Measurements from ENCODE around the gene TMEM219.
A peak's percentile ranks its signal among the peaks of the same experiment; 100 is the strongest.

Gene TMEM219

DNA sequence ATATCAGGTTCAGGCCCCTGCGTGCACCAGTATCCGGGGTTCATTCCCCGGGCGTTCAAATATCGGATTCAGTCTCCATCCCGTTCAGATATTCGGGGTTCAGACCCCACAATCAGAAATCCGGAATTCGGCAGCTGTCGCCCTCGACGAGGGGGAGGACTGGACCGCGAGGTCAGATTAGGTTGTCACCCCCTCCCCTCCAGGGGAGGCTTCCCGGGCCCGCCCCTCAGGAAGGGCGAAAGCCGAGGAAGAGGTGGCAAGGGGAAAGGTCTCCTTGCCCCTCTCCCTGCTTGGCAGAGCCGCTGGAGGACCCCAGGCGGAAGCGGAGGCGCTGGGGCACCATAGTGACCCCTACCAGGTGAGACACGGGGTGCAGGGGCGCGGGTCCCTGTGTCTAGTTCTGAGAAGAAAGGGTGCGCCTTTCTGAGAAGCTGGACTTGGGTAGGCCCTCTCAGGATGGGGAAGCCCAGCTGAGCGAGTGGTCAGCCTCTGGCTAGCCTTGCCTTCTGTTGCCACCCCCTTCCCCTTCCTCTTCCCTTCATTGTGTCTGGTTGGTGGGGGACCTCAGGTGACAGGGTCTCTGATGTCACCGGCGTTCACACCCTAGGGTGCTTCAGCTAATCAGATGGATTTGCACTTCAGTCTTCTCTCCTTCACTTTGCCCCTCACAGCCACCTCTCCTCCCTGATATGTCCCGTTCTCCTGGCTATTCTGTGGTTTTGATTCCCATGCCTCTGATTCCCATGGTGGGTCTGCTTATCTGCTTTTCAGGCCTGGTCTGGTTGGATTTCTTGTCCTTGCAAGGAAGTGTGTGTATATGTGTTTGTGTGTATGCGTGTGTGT lies 12.6 kb downstream of the TMEM219 start:
- Histone ChIP-seq H2AK5ac (ENCODE audit: low read length, severe bottlenecking) (peak overlapping the region; percentile 43), H3K4me2 (ENCODE audit: low read length, poor library complexity, severe bottlenecking) (peak overlapping the region; percentile 80), H3K9me3 (ENCODE audit: control insufficient read depth, low read length) (no peaks in the 10 kb centered on the region), H3K9ac (ENCODE audit: low read length) (peak overlapping the region; percentile 97), H2BK12ac (ENCODE audit: low read length in 2 of 2) (peak overlapping the region in 1 of 2 experiments; percentile 61), H3K23ac (ENCODE audit: low read length in 2 of 2) (peak overlapping the region; percentile 57 to 84), H3K4me3 (ENCODE audit: insufficient read depth in 1 of 2, low read depth in 1 of 2, low read length in 2 of 2) (peak overlapping the region; percentile 78 to 98), H4K8ac (ENCODE audit: low read length) (no peak overlapping the region), H2BK5ac (ENCODE audit: low read depth, low read length, poor library complexity, severe bottlenecking) (peak overlapping the region; percentile 36), H2BK15ac (ENCODE audit: low read depth, poor library complexity, severe bottlenecking) (peak overlapping the region; percentile 16), H3K27me3 (ENCODE audit: control insufficient read depth in 1 of 2, insufficient read depth in 1 of 2, low read length in 2 of 2) (no peaks in the 10 kb centered on the region), H3K4me1 (ENCODE audit: control insufficient read depth, insufficient read depth, low read depth, low read length) (peaks cover 18% of the 10 kb centered on the region), H3K79me1 (replicated peaks; ENCODE audit: low read length, poor library complexity, severe bottlenecking) (peaks cover 22% of the 10 kb centered on the region), H3K4ac (ENCODE audit: low read depth in 1 of 2, low read length in 2 of 2) (peak overlapping the region; percentile 64 to 73), H3K18ac (ENCODE audit: low read depth in 1 of 2, low read length in 2 of 2) (peak overlapping the region; percentile 85 to 93), H3K36me3 (ENCODE audit: control insufficient read depth in 1 of 2, insufficient read depth in 2 of 2, low read depth in 1 of 2, low read length in 2 of 2) (peaks cover 42 to 49% of the 10 kb centered on the region in 2 experiments), H4K91ac (ENCODE audit: low read length) (no peak overlapping the region), H2BK120ac (ENCODE audit: low read depth, low read length) (no peak overlapping the region), H3K27ac (ENCODE audit: low read length, poor library complexity, severe bottlenecking) (peak overlapping the region; percentile 84), H3K14ac (ENCODE audit: low read length in 2 of 2) (peak overlapping the region in 1 of 2 experiments; percentile 94), H2AFZ (ENCODE audit: low read depth, low read length) (no peak overlapping the region)
- DNase-seq = peak; percentile 27
- 5% methylated on average over 28 of the region's 31 CpGs for WGBS

DNA sequence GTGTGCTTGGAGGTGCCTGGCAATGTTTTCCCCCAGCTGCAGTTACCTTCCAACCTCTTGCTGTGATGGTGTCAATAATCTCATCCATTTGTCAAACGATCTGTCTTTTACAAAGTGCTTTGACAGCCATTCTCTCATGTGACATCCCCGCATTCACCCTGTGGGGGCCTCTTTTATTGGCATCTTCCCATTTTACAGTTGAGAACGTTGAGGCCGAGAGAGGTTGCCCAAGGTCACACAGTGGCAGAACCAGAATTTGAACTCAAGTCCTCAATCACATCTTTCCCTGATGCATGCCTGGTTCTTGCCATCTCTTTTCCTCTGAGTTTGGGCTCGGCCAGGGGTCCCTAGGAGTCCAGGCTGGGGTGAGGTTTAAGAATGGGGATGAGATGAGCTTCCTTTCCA lies 13.3 kb downstream of the TMEM219 start:
- H3K79me1 ChIP-seq (replicated peaks; ENCODE audit: low read length, poor library complexity, severe bottlenecking) = peaks cover 26% of the 10 kb centered on the region
- peak overlapping the region; percentile 78 to 98 for H3K4me3 ChIP-seq (ENCODE audit: insufficient read depth in 1 of 2, low read depth in 1 of 2, low read length in 2 of 2)
- H4K8ac ChIP-seq (ENCODE audit: low read length) = no peak overlapping the region
- H3K4me2 ChIP-seq (ENCODE audit: low read length, poor library complexity, severe bottlenecking) = peak overlapping the region; percentile 80
- no peak overlapping the region for H2AK5ac ChIP-seq (ENCODE audit: low read length, severe bottlenecking)
- no peak overlapping the region for H3K18ac ChIP-seq (ENCODE audit: low read depth in 1 of 2, low read length in 2 of 2)
- H3K23ac ChIP-seq (ENCODE audit: low read length in 2 of 2) = no peak overlapping the region
- no peaks in the 10 kb centered on the region for H3K27me3 ChIP-seq (ENCODE audit: control insufficient read depth in 1 of 2, insufficient read depth in 1 of 2, low read length in 2 of 2)
- no peak overlapping the region for H4K91ac ChIP-seq (ENCODE audit: low read length)
- WGBS = 79% methylated on average over 5 of the region's 5 CpGs
- no peak overlapping the region for H2AFZ ChIP-seq (ENCODE audit: low read depth, low read length)
- no peak overlapping the region for H3K27ac ChIP-seq (ENCODE audit: low read length, poor library complexity, severe bottlenecking)
- H3K36me3 ChIP-seq (ENCODE audit: control insufficient read depth in 1 of 2, insufficient read depth in 2 of 2, low read depth in 1 of 2, low read length in 2 of 2) = peaks cover 44 to 52% of the 10 kb centered on the region in 2 experiments
- DNase-seq = no peak
- no peaks in the 10 kb centered on the region for H3K9me3 ChIP-seq (ENCODE audit: control insufficient read depth, low read length)
- H3K9ac ChIP-seq (ENCODE audit: low read length) = peak overlapping the region; percentile 97
- H2BK120ac ChIP-seq (ENCODE audit: low read depth, low read length) = no peak overlapping the region
- H2BK15ac ChIP-seq (ENCODE audit: low read depth, poor library complexity, severe bottlenecking) = peak overlapping the region; percentile 16
- H2BK5ac ChIP-seq (ENCODE audit: low read depth, low read length, poor library complexity, severe bottlenecking) = no peak overlapping the region
- H3K4me1 ChIP-seq (ENCODE audit: control insufficient read depth, insufficient read depth, low read depth, low read length) = peaks cover 18% of the 10 kb centered on the region
- H3K14ac ChIP-seq (ENCODE audit: low read length in 2 of 2) = peak overlapping the region in 1 of 2 experiments; percentile 36
- H3K4ac ChIP-seq (ENCODE audit: low read depth in 1 of 2, low read length in 2 of 2) = peak overlapping the region in 1 of 2 experiments; percentile 64
- no peak overlapping the region for H2BK12ac ChIP-seq (ENCODE audit: low read length in 2 of 2)

DNA sequence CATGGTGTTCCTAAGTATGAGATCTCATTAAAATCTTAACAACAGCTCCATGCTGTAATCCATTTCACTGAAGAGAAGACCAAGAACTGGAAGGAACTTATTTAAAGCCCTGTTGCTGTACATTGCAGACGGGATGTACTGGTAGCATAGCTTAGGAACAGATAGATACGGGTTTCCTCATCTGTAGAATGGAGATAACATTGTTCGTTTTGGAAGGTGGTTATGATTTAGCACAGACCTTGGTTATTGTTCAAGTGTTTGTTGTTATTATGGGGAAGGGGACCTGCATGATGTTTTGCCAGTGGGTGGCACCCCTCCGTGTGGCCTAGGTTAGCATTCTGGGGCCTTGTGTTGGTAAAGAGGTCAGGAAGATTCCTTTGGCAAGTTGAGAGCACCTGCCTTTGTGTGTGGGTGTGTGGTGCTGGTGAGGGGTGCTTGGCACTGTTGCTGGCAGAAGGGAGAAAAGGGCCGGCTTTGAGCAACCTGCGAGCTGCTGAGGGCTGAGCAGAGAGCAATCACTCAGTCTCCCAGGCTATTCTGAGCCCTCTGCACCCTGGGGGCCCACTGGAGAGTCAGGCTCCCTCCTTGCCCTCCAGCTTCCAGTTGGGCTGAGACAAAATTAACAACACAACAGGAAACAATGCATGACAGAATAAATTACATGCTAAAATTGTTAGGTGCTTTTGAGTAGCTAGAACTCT lies 14.1 kb downstream of the TMEM219 start:
- Histone ChIP-seq H3K9ac (ENCODE audit: low read length) (peak overlapping the region; percentile 97), H2AFZ (ENCODE audit: low read depth, low read length) (no peak overlapping the region), H2BK120ac (ENCODE audit: low read depth, low read length) (no peak overlapping the region), H2AK5ac (ENCODE audit: low read length, severe bottlenecking) (no peak overlapping the region), H4K91ac (ENCODE audit: low read length) (no peak overlapping the region), H2BK5ac (ENCODE audit: low read depth, low read length, poor library complexity, severe bottlenecking) (no peak overlapping the region), H2BK15ac (ENCODE audit: low read depth, poor library complexity, severe bottlenecking) (no peak overlapping the region), H3K4ac (ENCODE audit: low read depth in 1 of 2, low read length in 2 of 2) (no peak overlapping the region), H3K4me1 (ENCODE audit: control insufficient read depth, insufficient read depth, low read depth, low read length) (peaks cover 18% of the 10 kb centered on the region), H4K8ac (ENCODE audit: low read length) (no peak overlapping the region), H3K27ac (ENCODE audit: low read length, poor library complexity, severe bottlenecking) (no peak overlapping the region), H3K36me3 (ENCODE audit: control insufficient read depth in 1 of 2, insufficient read depth in 2 of 2, low read depth in 1 of 2, low read length in 2 of 2) (peaks cover 43 to 57% of the 10 kb centered on the region in 2 experiments), H3K23ac (ENCODE audit: low read length in 2 of 2) (peak overlapping the region in 1 of 2 experiments; percentile 2), H3K9me3 (ENCODE audit: control insufficient read depth, low read length) (no peaks in the 10 kb centered on the region), H3K27me3 (ENCODE audit: control insufficient read depth in 1 of 2, insufficient read depth in 1 of 2, low read length in 2 of 2) (no peaks in the 10 kb centered on the region), H3K79me1 (replicated peaks; ENCODE audit: low read length, poor library complexity, severe bottlenecking) (peaks cover 29% of the 10 kb centered on the region), H3K18ac (ENCODE audit: low read depth in 1 of 2, low read length in 2 of 2) (no peak overlapping the region), H2BK12ac (ENCODE audit: low read length in 2 of 2) (no peak overlapping the region), H3K4me2 (ENCODE audit: low read length, poor library complexity, severe bottlenecking) (peak overlapping the region; percentile 80), H3K14ac (ENCODE audit: low read length in 2 of 2) (no peak overlapping the region), H3K4me3 (ENCODE audit: insufficient read depth in 1 of 2, low read depth in 1 of 2, low read length in 2 of 2) (peak overlapping the region; percentile 26 to 98)
- WGBS = 63% methylated on average over 5 of the region's 6 CpGs
- DNase-seq = no peak

Measured in mesenchymal stem cell (in vitro differentiated cells and primary cell).